Fibroblast of lung (primary cell): ENCODE results near the gene AGRN. TPM values are rescaled to one million over a fixed set of nuclear protein-coding genes. Genes with fewer than 3 reads are reported as not detected.
"Not testable (repeated sequence)": the region's sequence is repeated elsewhere in the genome, so short reads cannot be mapped to it uniquely, and the experiment has no call there.

Experiments
- DNase-seq, 2 donors: peaks; one replicate each; pipeline versions ENCODE4 v3.0.0 to v3.0.0-alpha.2; 2010; ENCODE audit warnings: low read depth in 2 of 2
- H2AFZ ChIP-seq: 2 replicates; pipeline ENCODE4 v1.5.1; 2012; ENCODE audit warnings: low read length, control low read depth, inconsistent platforms
- H3K27ac ChIP-seq: 2 replicates; pipeline ENCODE4 v1.5.1; 2011; ENCODE audit warnings: low read length, control low read depth; ENCODE audit not compliant: insufficient read depth
- H3K27me3 ChIP-seq: 2 replicates; pipeline ENCODE4 v1.5.1; 2011; ENCODE audit warnings: mild to moderate bottlenecking, low read length; ENCODE audit not compliant: control insufficient read depth, insufficient read depth
- H3K36me3 ChIP-seq: 2 replicates; pipeline ENCODE4 v1.5.1; 2011; ENCODE audit warnings: low read length; ENCODE audit not compliant: control insufficient read depth, insufficient read depth
- H3K4me1 ChIP-seq: 2 replicates; pipeline ENCODE4 v1.5.1; 2011; ENCODE audit warnings: low read length; ENCODE audit not compliant: control insufficient read depth, insufficient read depth; ENCODE audit errors: extremely low read depth
- H3K4me2 ChIP-seq: 2 replicates; pipeline ENCODE4 v1.5.1; 2011; ENCODE audit warnings: low read length, control low read depth; ENCODE audit not compliant: insufficient read depth; ENCODE audit errors: extremely low read depth
- H3K4me3 ChIP-seq, 4 experiments: fragments of 200-600 bp in 1 of 4; sonication (generic) in 1 of 4; replicated peaks in 1 of 4; 2 replicates each; pipeline ENCODE4 v1.5.1; 2011 to 2016; ENCODE audit warnings: low read length in 4 of 4, low read depth in 3 of 4, mild to moderate bottlenecking in 3 of 4, control low read depth in 2 of 4, inconsistent platforms in 1 of 4, mixed read lengths in 1 of 4; ENCODE audit not compliant: insufficient read depth in 1 of 4; ENCODE audit errors: control extremely low read depth in 1 of 4
- H3K79me2 ChIP-seq: 2 replicates; pipeline ENCODE4 v1.5.1; 2012; ENCODE audit warnings: mild to moderate bottlenecking, low read length, inconsistent platforms; ENCODE audit not compliant: control insufficient read depth, insufficient read depth
- H3K9ac ChIP-seq: 2 replicates; pipeline ENCODE4 v1.5.1; 2011; ENCODE audit warnings: mild to moderate bottlenecking, low read length, control low read depth; ENCODE audit not compliant: insufficient read depth
- H3K9me3 ChIP-seq: 2 replicates; pipeline ENCODE4 v1.5.1; 2012; ENCODE audit warnings: low read depth, low read length; ENCODE audit not compliant: control insufficient read depth, insufficient read depth
- H4K20me1 ChIP-seq: 2 replicates; pipeline ENCODE4 v1.5.1; 2011; ENCODE audit warnings: low read length; ENCODE audit not compliant: control insufficient read depth, insufficient read depth; ENCODE audit errors: extremely low read depth
- CTCF ChIP-seq, 2 donors: IDR thresholded peaks in 1 of 2; conservative IDR thresholded peaks in 1 of 2; 1 replicate in 1 of 2; 2 replicates in 1 of 2; pipeline ENCODE4 v1.5.1; 2011 to 2012; ENCODE audit warnings: low read length in 2 of 2, control low read depth in 1 of 2, inconsistent platforms in 1 of 2, low read depth in 1 of 2, mild to moderate bottlenecking in 1 of 2
- EZH2 ChIP-seq: IDR thresholded peaks from 2 replicates; pipeline ENCODE4 v1.5.1; 2012; ENCODE audit warnings: low read length, control low read depth, mild to moderate bottlenecking; ENCODE audit errors: missing control alignments
- polyA plus RNA-seq, 2 donors: library from polyadenylated mRNA; depleted of rRNA in 1 of 2; stranded (reverse) in 1 of 2; unstranded in 1 of 2; fragments of >200 nt; gene quantifications; 2 replicates each; pipeline ENCODE4 v1.2.1, GENCODE V29; 2011 to 2012; ENCODE audit warnings: missing spikeins in 1 of 2
- total RNA-seq: library from RNA; depleted of rRNA; stranded (reverse); fragments of >200 nt; gene quantifications from 2 replicates; pipeline ENCODE4 v1.2.1, GENCODE V29; 2014

Gene AGRN
- total and polyA plus RNA-seq, 2 donors (not counting 1 experiment from before 2014, with no cell fraction given) = 20.7 to 50.9 TPM

- H3K4me3 ChIP-seq = no peak overlapping the region
- H3K4me2 ChIP-seq = peak overlapping the region; percentile 79
- peak overlapping the region; percentile 43 for H3K9ac ChIP-seq
- H3K27ac ChIP-seq = peak overlapping the region; percentile 51
- H2AFZ ChIP-seq = no peak overlapping the region
- no peak for TF ChIP-seq EZH2
- peak; percentile 46 to 74 for TF ChIP-seq CTCF (conservative IDR thresholded peaks at IDR 0.05 in 1 of 2, IDR thresholded peaks at IDR 0.05 in 1 of 2; ENCODE audit: low read depth in 1 of 2, low read length in 2 of 2)
- H3K36me3 ChIP-seq = no peaks in the 10 kb centered on the region
- peak; percentile 77 to 87 for DNase-seq
- H3K79me2 ChIP-seq = no peaks in the 10 kb centered on the region
- H3K4me1 ChIP-seq = peaks cover 10% of the 10 kb centered on the region
- H4K20me1 ChIP-seq = no peaks in the 10 kb centered on the region
- H3K27me3 ChIP-seq = no peaks in the 10 kb centered on the region
- no peaks in the 10 kb centered on the region for H3K9me3 ChIP-seq
These were observed 44.3 kb downstream of the AGRN start for GRCh38 chr1:1063945-1064831.

GRCh38 chr1:1065265-1065939 lies 45.5 kb downstream of the AGRN start:
- TF ChIP-seq EZH2 (no peak), CTCF (conservative IDR thresholded peaks at IDR 0.05 in 1 of 2, IDR thresholded peaks at IDR 0.05 in 1 of 2; ENCODE audit: low read depth in 1 of 2, low read length in 2 of 2) (no peak)
- H3K4me1 ChIP-seq = peaks cover 8% of the 10 kb centered on the region

GRCh38 chr1:1065940-1066304 lies 46.0 kb downstream of the AGRN start:
- H3K27me3 ChIP-seq, H3K79me2 ChIP-seq, H2AFZ ChIP-seq, H3K27ac ChIP-seq, H3K9ac ChIP-seq, H3K9me3 ChIP-seq, DNase-seq, H4K20me1 ChIP-seq, H3K4me2 ChIP-seq, H3K36me3 ChIP-seq, H3K4me3 ChIP-seq, H3K4me1 ChIP-seq: not testable (repeated sequence)

More at GRCh38 chr1:1065265-1065939, 45.5 kb downstream of the AGRN start:
- no peak overlapping the region for H3K9ac ChIP-seq
- no peak overlapping the region for H3K4me3 ChIP-seq
- H3K4me2 ChIP-seq = no peak overlapping the region
- no peaks in the 10 kb centered on the region for H3K9me3 ChIP-seq
- no peaks in the 10 kb centered on the region for H3K27me3 ChIP-seq
- no peaks in the 10 kb centered on the region for H3K36me3 ChIP-seq
- H3K79me2 ChIP-seq = no peaks in the 10 kb centered on the region
- H3K27ac ChIP-seq = no peak overlapping the region
- no peak for DNase-seq
- no peaks in the 10 kb centered on the region for H4K20me1 ChIP-seq
- no peak overlapping the region for H2AFZ ChIP-seq
